Endothelial cell of umbilical vein (primary cell): ENCODE measurements around the gene GAB2. TPM values are rescaled to one million over a fixed set of nuclear protein-coding genes. Genes with fewer than 3 reads are reported as not detected.

Experiments used
- BruUV-seq: library from RNA; stranded (reverse); fragments of 400-500 nt; replicated peaks from 2 replicates; lab custom pipeline; 2021; lab: Mats Ljungman, UMichigan
- CTCF ChIA-PET: fragments of 300-600, 350-600 bp; sonication (Branson Sonifier 250); formaldehyde crosslinking; loops from one replicate; lab custom pipeline; 2021; ENCODE audit warnings: antibody characterized with exemption, inconsistent platforms; lab: Charles Lee
- POLR2A ChIA-PET: fragments of 300-600, 350-600 bp; sonication (Branson Sonifier 250); formaldehyde crosslinking; loops from one replicate; lab custom pipeline; 2021; ENCODE audit warnings: antibody characterized with exemption, inconsistent platforms; lab: Charles Lee
- DNase-seq: peaks from one replicate; pipeline ENCODE4 v3.0.0-alpha.2; 2011; ENCODE audit warnings: low read depth, low spot score
- FAIRE-seq: peaks from 2 replicates; lab custom pipeline; 2011; peaks lifted over from hg19 to GRCh38; lab: Jason Lieb, UNC
- H2AFZ ChIP-seq: 2 replicates; pipeline ENCODE4 v1.6.0; 2012; ENCODE audit warnings: low read depth, low read length, control low read depth, inconsistent platforms
- H3K27ac ChIP-seq: 2 replicates; pipeline ENCODE4 v1.5.1; 2011; ENCODE audit warnings: low read depth, mild to moderate bottlenecking, control low read depth, low read length, moderate library complexity; ENCODE audit not compliant: insufficient read depth
- H3K27me3 ChIP-seq, 2 experiments: 2 replicates each; pipeline versions ENCODE4 v1.6.0 to v1.6.1; 2011; ENCODE audit warnings: low read length in 2 of 2, mixed read lengths in 1 of 2; ENCODE audit not compliant: control insufficient read depth in 2 of 2, insufficient read depth in 2 of 2
- H3K36me3 ChIP-seq, 2 experiments: 2 replicates in 1 of 2; 3 replicates in 1 of 2; pipeline ENCODE4 v1.5.1; 2011; ENCODE audit warnings: low read length in 2 of 2, mild to moderate bottlenecking in 1 of 2, moderate library complexity in 1 of 2; ENCODE audit not compliant: control insufficient read depth in 2 of 2, insufficient read depth in 2 of 2; ENCODE audit errors: extremely low read depth in 1 of 2
- H3K4me1 ChIP-seq: 3 replicates; pipeline ENCODE4 v1.5.1; 2011; ENCODE audit warnings: mild to moderate bottlenecking, low read length; ENCODE audit not compliant: control insufficient read depth, insufficient read depth; ENCODE audit errors: extremely low read depth
- H3K4me2 ChIP-seq: 2 replicates; pipeline ENCODE4 v1.6.1; 2011; ENCODE audit warnings: low read length, control low read depth, mixed read lengths; ENCODE audit not compliant: insufficient read depth
- H3K4me3 ChIP-seq, 3 experiments: fragments of 200-600 bp in 1 of 3; sonication (generic), shearing (Covaris generic) in 1 of 3; replicated peaks in 1 of 3; 2 replicates each; pipeline ENCODE4 v1.5.1; 2011 to 2016; ENCODE audit warnings: control low read depth in 3 of 3, low read length in 3 of 3, mild to moderate bottlenecking in 2 of 3, inconsistent platforms in 1 of 3, low read depth in 1 of 3, moderate library complexity in 1 of 3; ENCODE audit not compliant: insufficient read depth in 1 of 3
- H3K79me2 ChIP-seq: 2 replicates; pipeline ENCODE4 v1.6.0; 2012; ENCODE audit warnings: low read length, inconsistent platforms; ENCODE audit not compliant: control insufficient read depth, insufficient read depth
- H3K9ac ChIP-seq: replicated peaks from 2 replicates; pipeline ENCODE3; 2011; ENCODE audit warnings: low read length, control low read depth; ENCODE audit not compliant: insufficient read depth; ENCODE audit errors: extremely low read depth
- H3K9me1 ChIP-seq: replicated peaks from 3 replicates; pipeline ENCODE4 v1.6.0; 2011; ENCODE audit warnings: mild to moderate bottlenecking, low read length; ENCODE audit not compliant: control insufficient read depth, insufficient read depth; ENCODE audit errors: extremely low read depth
- H3K9me3 ChIP-seq: replicated peaks from 2 replicates; pipeline ENCODE4 v1.5.1; 2012; ENCODE audit warnings: low read length, inconsistent platforms; ENCODE audit not compliant: control insufficient read depth, insufficient read depth
- H4K20me1 ChIP-seq: replicated peaks from 2 replicates; pipeline ENCODE3; 2011; ENCODE audit warnings: mild to moderate bottlenecking, low read length; ENCODE audit not compliant: control insufficient read depth, insufficient read depth; ENCODE audit errors: extremely low read depth
- CTCF ChIP-seq, 2 donors: IDR thresholded peaks; 1 replicate in 1 of 2; 2 replicates in 1 of 2; pipeline ENCODE4 v1.5.1; 2011; ENCODE audit warnings: low read length in 2 of 2, mild to moderate bottlenecking in 2 of 2, moderate library complexity in 2 of 2, control low read depth in 1 of 2, inconsistent platforms in 1 of 2, low read depth in 1 of 2; ENCODE audit not compliant: insufficient read depth in 1 of 2; ENCODE audit errors: extremely low read depth in 1 of 2
- EZH2 ChIP-seq: IDR thresholded peaks from 2 replicates; pipeline ENCODE4 v1.6.1; 2012; ENCODE audit warnings: borderline replicate concordance, low read depth, mild to moderate bottlenecking, moderate library complexity, low read length, inconsistent platforms; ENCODE audit not compliant: severe bottlenecking
- FOS ChIP-seq: IDR thresholded peaks from 2 replicates; pipeline ENCODE4 v1.6.1; 2011; ENCODE audit warnings: mild to moderate bottlenecking, low read length, moderate library complexity, borderline replicate concordance; ENCODE audit not compliant: insufficient read depth
- GATA2 ChIP-seq: IDR thresholded peaks from 2 replicates; pipeline ENCODE4 v1.7.0; 2011; ENCODE audit warnings: low read depth, mild to moderate bottlenecking, moderate library complexity, mixed read lengths, low read length; ENCODE audit not compliant: insufficient read length, insufficient read depth
- JUN ChIP-seq: IDR thresholded peaks from 2 replicates; pipeline ENCODE4 v1.6.1; 2011; ENCODE audit warnings: borderline replicate concordance, low read depth; ENCODE audit not compliant: insufficient read length, insufficient read depth
- MAX ChIP-seq: IDR thresholded peaks from 2 replicates; pipeline ENCODE4 v1.6.1; 2011; ENCODE audit not compliant: insufficient read depth, insufficient read length
- MYC ChIP-seq: IDR thresholded peaks from one replicate; pipeline ENCODE4 v1.6.1; 2011; ENCODE audit warnings: mild to moderate bottlenecking, low read depth, low read length
- POLR2A ChIP-seq: IDR thresholded peaks from 2 replicates; pipeline ENCODE4 v1.6.1; 2012; ENCODE audit warnings: low read depth, mild to moderate bottlenecking, control low read depth, low read length
- POLR2AphosphoS5 ChIP-seq: IDR thresholded peaks from 2 replicates; pipeline ENCODE4 v1.6.1; 2012; ENCODE audit warnings: low read depth, mild to moderate bottlenecking, control low read depth, low read length, moderate library complexity; ENCODE audit not compliant: insufficient read depth
- dilution Hi-C: fragments of 300-500 bp; cut with MboI; formaldehyde crosslinking; loops from one replicate; pipeline ENCODE4 v1.15.0; 2019; ENCODE audit warnings: low sequenced_read_pairs; ENCODE audit not compliant: extremely low pct_ligation_motif_present
- intact Hi-C: fragments of 100-400 bp; cut with micrococcal nuclease; formaldehyde crosslinking; loops from one replicate; pipeline ENCODE4 v1.10.0; 2022
- polyA plus RNA-seq, 4 experiments: library from polyadenylated mRNA; depleted of rRNA in 3 of 4; stranded (reverse) in 3 of 4; unstranded in 1 of 4; fragments of >200 nt; gene quantifications; 2 replicates each; pipeline versions ENCODE4 v1.2.1 to v1.2.3, GENCODE V29; 2011 to 2012; ENCODE audit warnings: missing spikeins in 1 of 4
- total RNA-seq: library from RNA; stranded (reverse); gene quantifications from 2 replicates; pipeline ENCODE4 v1.2.3, GENCODE V29; 2021

The GAB2 gene
- total and polyA plus RNA-seq, 2 donors (not counting 3 experiments of a cell fraction or from before 2014, with no cell fraction given): 19.6 to 39.6 TPM

- H3K4me2 ChIP-seq: no peak overlapping the region
- H3K27ac ChIP-seq: no peak overlapping the region
- no peak for FAIRE-seq
- H3K9ac ChIP-seq: no peak overlapping the region
- no peaks in the 10 kb centered on the region for H3K79me2 ChIP-seq
- peaks cover 2% of the 10 kb centered on the region for H3K4me1 ChIP-seq
- TF ChIP-seq POLR2AphosphoS5 (no peak), FOS (no peak), MYC (no peak), POLR2A (no peak), MAX (no peak), JUN (no peak), EZH2 (no peak), CTCF (IDR thresholded peaks at IDR 0.05; ENCODE audit: extremely low read depth in 1 of 2, insufficient read depth in 1 of 2, low read depth in 1 of 2, low read length in 2 of 2) (no peak), GATA2 (no peak)
- intact Hi-C loops (loop anchor here (5.0 kb wide), 1 partner anchor 70 kb away; the partner anchor contains the start of gene ALG8), dilution Hi-C loops (no loop called here)
- H3K4me3 ChIP-seq: no peak overlapping the region
- no peaks in the 10 kb centered on the region for H3K9me3 ChIP-seq
- no peaks in the 10 kb centered on the region for H3K9me1 ChIP-seq
- H4K20me1 ChIP-seq: no peaks in the 10 kb centered on the region
- POLR2A ChIA-PET: no interaction called here
- no TSS peak for BruUV-seq
- DNase-seq: no peak
- H3K27me3 ChIP-seq: no peaks in the 10 kb centered on the region
- CTCF ChIA-PET: no interaction called here
- H2AFZ ChIP-seq: no peak overlapping the region
- H3K36me3 ChIP-seq: peaks cover 0 to 15% of the 10 kb centered on the region in 2 experiments
Measured at GRCh38 chr11:78207532-78208256, 209.9 kb downstream of the GAB2 start.
